GM11168 (cell line): Measurements from ENCODE around the gene RAET1G.
"Not testable (repeated sequence)": the region's sequence is repeated elsewhere in the genome, so short reads cannot be mapped to it uniquely, and the experiment has no call there.

Source experiments
- in situ Hi-C: fragments of 300-500 bp; cut with MboI; formaldehyde crosslinking; loops from one replicate; pipeline ENCODE4 v1.12.0; 2022; ENCODE audit warnings: low sequenced_read_pairs; ENCODE audit not compliant: unreplicated experiment

Gene RAET1G

DNA sequence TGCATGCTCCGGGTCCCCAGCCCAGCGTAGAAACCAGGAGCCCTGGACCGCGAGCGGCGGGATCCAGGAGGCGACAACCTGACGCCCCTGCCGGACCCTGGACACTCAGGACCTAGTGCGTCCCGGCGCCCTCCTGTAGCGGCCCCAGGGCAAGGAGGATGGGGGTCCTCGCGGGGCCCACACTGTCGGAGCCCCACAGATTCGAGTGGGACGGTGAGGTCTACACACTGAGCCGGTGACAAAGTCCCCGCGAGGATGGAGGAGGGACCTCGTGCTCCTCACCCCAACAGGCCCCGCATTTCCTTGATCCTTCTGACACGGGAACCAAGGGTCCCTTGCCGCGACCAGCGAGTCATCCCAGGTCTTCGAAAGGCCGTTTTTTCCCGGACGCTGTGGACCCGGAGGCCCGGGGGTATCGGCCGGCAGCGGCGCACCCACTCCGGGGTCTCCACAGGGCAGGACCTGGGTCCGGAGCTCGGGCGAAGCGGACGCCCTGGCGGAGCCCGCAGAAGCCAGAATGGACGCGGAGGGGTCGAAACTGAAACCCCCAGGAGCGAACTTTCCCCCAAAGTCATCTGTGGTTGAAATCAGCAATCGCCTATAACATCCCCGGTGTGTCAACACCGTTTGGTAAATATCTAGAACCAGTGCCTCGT lies 31.5 kb upstream of the RAET1G start:
- in situ Hi-C loops, result not testable (repeated sequence)

DNA sequence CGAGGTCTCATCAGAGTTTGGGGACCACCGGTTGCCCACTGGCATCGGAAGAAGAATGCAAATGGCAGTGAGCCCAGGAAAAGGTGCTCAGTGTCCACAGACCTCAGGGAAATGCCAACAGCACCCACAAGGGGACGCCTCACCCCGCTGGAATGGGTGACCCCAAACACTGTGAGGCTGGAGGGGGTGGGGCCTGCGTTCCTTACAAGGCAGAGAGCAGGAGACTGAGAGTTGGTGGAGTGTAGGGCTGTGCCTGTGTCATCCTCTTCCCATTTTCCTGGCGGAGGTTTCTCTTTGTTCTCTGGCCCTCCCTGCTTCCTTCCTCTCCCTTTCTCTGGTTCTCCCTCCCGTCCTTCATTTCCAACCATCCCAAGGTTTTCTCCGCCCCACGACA lies 31.0 kb upstream of the RAET1G start:
- in situ Hi-C loops, result not testable (repeated sequence)

DNA sequence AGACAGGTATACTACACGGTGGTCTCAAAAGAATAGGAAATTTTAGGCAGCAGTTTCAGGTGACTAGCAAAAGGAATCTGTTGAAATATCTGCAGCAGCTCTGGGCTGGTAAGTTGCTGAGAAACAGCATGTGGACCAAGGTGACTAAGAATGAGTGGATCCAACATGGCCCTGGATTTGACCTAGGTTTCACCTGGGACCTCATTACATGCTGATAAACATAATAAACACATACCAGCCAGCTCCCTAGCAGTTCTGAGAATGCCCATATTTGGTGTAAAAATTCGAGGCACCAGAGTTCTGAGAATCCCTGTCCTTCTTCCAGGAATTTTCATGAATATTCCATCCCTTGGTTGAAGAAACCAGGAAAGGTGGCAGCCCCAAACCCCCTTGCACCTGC lies 30.5 kb upstream of the RAET1G start:
- in situ Hi-C loops, result not testable (repeated sequence)

DNA sequence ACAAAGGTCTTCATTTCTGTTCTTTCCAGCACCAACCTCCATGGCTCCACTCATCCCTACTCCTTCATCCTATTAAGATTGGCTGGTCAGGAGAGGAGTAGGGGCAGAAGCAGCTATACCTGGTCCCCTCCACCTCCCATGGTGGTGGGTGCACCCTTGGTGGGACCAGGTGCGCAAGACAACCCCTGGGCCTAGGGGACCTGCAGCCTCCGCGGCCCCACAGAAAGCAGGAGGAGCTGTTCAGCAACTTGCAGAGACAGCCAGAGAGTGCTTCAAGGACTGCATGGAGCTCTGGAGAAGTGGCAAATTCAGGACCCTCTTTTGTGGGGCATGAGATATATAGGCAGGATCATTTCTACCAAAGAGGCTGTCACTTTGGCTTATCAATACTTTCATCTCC lies 28.7 kb upstream of the RAET1G start:
- in situ Hi-C loops, result no loop called here

DNA sequence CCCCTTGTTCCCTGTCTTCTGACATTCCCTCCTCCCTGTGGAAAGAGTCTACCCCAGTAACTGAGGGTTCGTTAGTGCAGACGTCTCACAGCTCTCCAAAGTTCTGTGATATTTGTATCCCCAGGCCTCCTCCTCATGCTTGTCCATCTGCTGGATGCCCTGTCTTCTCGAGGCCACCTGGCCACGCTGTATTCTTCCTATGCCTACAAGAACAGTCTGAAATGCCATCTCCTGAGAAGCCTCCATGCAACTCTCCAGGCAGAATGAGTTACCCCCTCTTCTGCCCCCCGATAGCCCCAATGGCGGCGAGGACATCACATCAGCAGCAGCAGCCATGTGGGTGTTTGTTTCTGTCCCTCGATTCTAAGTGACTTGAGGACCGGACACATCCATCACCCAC lies 28.2 kb upstream of the RAET1G start:
- in situ Hi-C loops, result no loop called here

DNA sequence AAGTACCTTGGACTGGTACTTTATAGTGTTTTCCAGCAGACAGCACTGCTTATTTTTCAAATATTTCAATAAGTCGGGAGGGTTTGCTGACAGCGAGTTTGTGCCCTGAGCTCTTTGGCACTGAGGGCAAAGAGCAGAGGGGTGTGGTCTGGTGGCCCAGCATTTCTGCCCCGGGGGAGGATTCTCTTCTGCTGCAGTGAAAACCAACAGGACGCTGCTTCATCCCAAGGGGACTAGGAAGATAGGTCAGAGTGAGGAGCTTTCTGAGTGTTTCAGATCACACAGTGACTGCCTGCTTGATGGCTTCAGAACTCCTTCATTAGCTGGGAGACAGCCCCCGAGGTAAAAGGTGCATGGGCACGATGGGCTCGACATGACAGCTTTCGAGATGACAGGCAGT lies 27.5 kb upstream of the RAET1G start:
- in situ Hi-C loops, result no loop called here

DNA sequence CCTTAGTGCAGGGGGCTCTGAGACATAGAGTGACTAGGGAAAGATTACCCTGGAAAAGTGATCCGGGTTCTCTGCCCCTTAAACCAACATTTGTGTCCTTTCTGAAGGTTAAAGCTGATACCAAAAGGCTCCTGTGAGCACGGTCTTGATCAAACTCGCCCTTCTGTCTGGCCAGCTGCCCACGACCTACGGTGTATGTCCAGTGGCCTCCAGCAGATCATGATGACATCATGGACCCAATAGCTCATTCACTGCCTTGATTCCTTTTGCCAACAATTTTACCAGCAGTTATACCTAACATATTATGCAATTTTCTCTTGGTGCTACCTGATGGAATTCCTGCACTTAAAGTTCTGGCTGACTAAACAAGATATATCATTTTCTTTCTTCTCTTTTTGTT lies 25.7 kb upstream of the RAET1G start:
- in situ Hi-C loops, result no loop called here

DNA sequence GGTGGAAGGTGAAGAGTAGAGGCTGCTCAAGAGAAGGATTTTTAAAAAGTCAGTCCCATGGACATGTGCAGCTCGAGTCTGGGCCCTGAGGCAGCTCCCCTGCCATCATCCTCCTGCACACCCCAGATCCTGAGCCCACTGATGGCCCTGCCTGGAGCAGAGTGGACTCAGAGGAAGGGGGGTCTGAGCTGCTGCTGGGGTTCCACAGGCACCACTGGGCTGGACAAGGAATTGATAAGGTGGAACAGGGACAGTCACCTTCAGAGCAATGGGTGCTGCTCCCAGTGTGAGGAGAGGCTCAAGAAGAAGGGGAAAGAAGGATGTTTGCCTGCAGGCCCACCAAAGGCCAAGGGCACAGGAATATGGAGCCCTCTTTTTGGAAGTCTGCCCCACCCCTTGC lies 25.1 kb upstream of the RAET1G start:
- in situ Hi-C loops, result no loop called here

DNA sequence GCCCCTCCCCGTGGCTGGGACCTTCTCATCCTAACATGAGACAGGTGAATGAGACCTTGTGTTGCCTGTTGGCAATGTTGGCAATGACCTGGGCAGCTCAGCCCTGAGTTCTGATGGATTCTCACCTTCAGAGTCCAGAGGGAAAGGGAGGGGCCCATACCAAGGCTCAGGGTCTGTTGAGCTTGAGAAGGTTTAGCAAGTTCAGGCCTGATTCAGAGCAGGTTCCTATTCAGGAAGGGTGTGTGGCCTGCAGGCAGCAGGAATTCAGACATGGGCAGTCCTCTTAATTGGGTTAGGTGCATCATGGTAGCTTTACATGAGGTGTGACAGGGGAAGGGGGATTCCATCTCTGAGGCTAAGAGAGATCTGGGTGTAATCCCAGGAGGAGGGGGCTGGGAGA lies 24.6 kb upstream of the RAET1G start:
- in situ Hi-C loops, result not testable (repeated sequence)

DNA sequence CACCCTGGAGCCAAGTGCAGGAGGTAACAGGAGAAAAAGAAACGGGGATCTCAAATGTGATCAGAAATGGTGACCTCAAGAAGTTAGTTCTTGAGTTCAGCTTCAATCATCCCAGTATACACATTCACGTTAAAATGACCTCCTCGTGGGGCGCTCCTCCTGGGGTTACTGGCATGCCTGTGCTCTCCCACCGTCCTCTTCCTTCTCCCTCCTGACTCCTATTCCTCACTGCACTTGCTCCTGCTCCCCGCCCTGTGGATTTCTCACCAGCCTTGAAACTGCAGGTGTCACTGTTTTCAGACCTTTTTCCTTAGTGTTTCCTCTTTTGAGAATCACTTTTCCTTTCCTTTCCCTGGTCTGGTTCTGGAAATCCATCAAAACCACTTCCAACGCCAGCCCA lies 23.7 kb upstream of the RAET1G start:
- in situ Hi-C loops, result not testable (repeated sequence)

DNA sequence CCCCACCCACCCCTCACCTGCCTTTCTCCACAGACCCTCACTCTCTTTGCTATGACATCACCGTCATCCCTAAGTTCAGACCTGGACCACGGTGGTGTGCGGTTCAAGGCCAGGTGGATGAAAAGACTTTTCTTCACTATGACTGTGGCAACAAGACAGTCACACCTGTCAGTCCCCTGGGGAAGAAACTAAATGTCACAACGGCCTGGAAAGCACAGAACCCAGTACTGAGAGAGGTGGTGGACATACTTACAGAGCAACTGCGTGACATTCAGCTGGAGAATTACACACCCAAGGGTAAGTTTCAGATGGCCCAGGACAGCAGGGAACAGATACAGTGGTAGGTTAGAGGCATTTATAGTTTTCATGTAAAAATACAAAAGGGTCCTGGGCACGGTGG lies 22.4 kb upstream of the RAET1G start:
- in situ Hi-C loops, result not testable (repeated sequence)

DNA sequence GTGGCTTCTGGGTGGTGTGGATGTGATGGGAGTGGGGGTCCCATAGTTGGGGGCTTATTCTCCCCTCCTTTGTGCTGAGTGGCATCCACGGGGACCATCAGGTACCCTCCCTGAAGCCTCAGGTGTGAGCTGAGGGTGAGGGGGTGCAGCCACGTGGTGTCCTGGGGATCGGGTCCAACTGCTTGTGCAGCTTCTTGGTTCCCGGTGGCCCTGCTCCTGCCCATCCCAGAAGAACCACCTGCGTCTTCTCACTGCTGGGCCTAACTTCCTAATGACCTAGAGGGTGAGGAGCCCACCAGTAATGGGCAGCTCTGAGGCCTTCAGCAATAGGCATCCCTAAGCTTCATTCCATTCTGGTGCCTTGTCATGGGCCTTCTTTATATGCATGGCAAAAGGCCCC lies 20.4 kb upstream of the RAET1G start:
- in situ Hi-C loops, result not testable (repeated sequence)

DNA sequence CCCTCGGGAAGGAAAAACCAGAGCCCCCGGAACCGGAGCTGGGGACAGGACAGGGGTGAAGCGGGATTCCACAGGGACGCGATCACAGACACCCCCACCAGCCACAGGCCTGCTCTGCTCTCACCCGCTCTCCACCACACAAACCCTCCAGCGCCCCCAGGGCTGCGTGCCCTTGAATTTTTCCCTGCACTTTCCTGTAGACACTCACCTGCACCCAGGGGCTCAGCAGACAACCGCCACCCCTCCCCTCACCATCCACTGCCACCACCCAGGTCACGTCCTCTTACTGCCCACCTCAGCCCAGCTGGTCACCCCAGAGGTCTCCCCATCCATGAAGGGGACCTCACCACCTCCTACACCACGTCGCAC lies 19.5 kb upstream of the RAET1G start:
- in situ Hi-C loops, result no loop called here

DNA sequence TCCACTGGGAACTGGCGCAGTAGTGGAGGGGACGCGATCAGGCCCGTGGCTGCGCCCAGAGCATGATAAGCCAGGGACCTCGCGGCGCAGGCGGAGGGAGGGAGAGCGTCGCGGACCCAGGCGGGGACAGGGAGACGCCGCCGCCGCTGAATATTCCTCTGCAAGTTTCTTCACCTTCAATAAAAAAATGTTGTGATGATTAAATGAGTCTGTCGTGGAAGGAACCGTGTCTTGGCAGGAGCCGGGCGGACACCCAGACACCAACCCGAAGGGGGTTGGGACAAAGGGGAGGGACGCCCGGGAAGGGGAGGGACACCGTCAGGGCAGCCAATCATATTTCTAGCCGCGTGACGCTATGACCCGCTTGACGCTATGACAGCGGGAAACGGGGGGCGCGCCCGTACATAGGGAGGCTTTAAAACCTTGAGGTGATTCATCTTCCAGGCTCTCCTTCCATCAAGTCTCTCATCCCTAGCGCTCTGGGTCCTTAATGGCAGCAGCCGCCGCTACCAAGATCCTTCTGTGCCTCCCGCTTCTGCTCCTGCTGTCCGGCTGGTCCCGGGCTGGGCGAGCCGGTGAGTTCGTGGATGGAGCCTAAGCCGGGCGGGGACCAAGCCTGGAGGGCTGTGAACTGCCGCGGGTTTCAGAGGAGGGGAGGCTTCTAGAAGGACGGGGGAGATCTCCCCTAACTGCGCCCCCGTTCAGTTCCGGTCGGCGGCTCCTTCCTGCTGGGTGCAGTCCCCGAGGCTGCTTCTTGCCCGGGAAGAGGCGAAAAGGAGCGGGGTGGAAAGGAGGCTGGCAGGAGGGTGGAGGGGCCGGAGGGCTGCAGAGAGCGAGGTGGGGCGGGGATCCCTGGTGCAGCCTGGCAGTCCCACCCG lies 18.9 kb upstream of the RAET1G start, which contains the start of gene ULBP2:
ULBP2 (plus strand) TSS at position 432 of the 878 bp plus-strand sequence; CDS start at position 491, 59 bp downstream.
- in situ Hi-C loops, result no loop called here

DNA sequence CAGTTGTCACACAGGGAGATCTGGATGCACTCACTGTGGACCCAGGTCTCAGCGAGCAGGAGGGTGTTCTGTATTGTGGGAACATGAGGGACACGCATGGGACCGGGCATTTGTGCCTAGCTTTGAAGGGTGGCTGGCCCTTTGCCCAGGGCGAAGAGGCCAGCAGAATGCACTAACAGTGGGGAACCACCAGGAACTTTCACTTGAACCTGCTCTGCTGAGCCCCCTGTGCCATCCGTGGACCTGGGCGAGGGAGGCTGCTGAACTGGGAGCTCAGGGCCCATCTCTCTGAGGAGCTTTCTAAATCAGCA lies 17.7 kb upstream of the RAET1G start:
- in situ Hi-C loops, result no loop called here

DNA sequence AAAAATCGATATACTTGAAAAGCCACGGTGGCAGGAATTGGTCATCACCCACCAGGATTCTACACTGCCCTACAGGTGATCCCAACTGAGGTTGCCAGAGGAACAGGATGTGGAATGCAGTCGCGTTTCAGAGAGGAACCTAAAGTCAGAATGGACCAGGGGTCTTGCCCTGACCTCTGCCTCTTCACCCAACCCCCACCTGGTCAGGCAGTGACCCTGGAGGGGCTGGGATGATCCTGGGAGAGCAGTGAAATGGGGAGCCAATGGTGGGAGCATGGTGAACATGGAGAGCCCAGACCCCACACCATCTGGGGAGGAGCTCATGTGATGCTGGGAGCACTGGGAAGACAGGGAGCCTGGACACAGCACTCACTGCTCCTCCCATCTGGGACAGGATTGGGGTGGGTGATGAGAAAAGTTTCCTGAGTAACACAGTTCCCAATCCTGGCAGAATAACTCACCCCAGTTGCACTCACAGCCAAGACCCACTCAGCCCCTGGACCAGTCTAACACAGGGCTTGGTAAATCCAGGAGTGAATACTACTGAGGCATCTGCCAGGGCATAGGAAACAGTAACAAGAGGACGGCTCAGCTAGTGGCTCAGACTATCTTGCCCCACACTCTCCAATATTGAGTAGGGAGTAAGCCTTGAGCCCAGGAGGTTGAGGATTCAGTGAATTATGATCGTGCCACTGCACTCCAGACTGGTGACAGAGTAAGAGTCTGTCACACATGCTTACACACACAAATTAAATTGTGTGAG lies 17.2 kb upstream of the RAET1G start:
- in situ Hi-C loops, result no loop called here

DNA sequence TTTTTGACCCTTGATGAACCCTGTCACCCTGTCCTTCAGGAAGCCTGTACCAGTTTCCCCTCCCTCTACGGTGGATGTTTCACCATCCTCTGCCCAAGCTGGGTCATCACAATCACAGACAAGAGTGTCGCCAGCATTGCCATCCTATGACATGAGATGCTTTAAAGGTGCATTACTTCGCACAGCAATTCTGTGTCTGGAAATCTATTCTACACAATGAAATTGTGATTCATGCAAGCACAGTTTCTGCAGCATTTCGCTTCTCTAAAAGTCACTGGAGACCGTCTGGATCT lies 16.4 kb upstream of the RAET1G start:
- in situ Hi-C loops, result no loop called here

DNA sequence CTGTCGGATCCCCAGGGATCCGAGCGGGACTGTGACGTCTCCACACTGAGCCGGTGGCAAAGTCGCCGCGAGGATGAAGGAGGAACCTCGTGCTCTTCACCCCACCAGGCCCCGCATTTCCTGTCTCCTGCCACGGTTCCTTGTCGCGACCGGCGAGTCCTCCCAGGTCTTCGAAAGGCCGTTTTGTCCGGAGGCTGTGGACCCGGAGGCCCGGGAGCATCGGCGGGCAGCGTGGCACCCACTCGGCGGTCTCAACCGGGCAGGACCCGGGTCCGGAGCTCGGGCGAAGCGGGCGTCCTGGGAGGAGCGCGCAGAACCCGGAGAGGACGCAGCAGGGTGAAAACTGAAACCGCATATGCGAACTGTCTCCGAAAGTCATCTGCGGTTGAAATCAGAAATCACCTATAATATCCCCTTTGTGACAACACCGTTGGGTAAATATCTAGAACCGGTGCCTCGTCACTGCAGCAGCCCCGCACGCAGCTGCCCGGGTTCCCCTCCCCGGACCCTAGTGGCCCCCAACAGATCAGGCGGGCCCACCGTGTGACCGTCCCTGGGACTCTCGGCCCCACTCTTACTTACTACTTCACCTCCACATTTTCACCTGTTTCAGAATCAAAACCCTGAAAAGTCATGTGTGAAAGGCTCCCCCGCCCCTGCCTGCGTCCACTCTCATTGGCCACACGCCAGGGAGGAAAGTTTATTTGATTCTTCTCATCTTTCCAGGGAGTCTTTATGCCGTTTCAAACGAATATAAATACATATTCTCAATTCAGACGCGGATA lies 15.8 kb upstream of the RAET1G start:
- in situ Hi-C loops, result no loop called here

DNA sequence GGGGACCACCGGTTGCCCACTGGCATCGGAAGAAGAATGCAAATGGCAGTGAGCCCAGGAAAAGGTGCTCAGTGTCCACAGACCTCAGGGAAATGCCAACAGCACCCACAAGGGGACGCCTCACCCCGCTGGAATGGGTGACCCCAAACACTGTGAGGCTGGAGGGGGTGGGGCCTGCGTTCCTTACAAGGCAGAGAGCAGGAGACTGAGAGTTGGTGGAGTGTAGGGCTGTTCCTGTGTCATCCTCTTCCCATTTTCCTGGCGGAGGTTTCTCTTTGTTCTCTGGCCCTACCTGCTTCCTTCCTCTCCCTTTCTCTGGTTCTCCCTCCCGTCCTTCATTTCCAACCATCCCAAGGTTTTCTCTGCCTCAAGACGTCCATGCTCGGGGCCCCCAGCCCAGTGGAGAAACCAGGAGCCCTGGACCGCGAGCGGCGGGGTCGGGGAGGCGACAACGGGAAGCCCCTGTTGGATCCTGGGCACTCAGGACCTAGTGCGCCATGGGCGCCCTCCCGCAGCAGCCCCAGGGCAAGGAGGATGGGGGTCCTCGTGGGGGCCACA lies 15.2 kb upstream of the RAET1G start:
- in situ Hi-C loops, result not testable (repeated sequence)

DNA sequence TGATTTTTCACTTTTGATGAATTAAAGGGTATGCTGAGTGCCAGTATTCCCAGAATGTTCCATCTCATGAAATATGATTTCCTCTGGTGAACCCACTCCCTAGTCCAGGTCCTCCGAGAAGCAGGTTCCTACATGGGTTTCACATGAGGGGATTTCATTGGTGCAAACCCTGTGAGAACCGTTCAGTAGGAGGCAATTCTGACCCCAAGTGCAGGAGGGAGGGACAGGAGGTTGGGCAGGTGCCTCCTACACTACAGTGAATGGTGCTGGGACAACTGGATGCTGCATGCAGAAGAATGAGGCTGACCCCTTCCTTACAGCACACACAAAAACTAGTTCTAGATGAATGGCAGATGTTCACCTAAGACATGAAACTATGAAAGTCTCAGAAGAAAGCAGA lies 13.8 kb upstream of the RAET1G start:
- in situ Hi-C loops, result no loop called here
